Epithelial cell of esophagus (primary cell): ENCODE results near the gene UBE4B.

Source experiments
- DNase-seq: peaks from one replicate; pipeline ENCODE4 v3.0.0; 2010; ENCODE audit warnings: low read depth
- H3K4me3 ChIP-seq: 2 replicates; pipeline ENCODE4 v1.5.1; 2011; ENCODE audit warnings: mild to moderate bottlenecking, low read length, control low read depth
- CTCF ChIP-seq: IDR thresholded peaks from 2 replicates; pipeline ENCODE4 v1.5.1; 2011; ENCODE audit warnings: low read depth, mild to moderate bottlenecking, low read length, control low read depth, inconsistent platforms; ENCODE audit not compliant: insufficient read depth; ENCODE audit errors: missing control alignments

The UBE4B gene

GRCh38 chr1:10160173-10160572, 127.4 kb downstream of the UBE4B start:
- no peak for TF ChIP-seq CTCF
- DNase-seq, result no peak
- no peak overlapping the region for H3K4me3 ChIP-seq

GRCh38 chr1:10160907-10161490, 128.2 kb downstream of the UBE4B start:
- H3K4me3 ChIP-seq, result no peak overlapping the region
- no peak for TF ChIP-seq CTCF
- DNase-seq, result no peak

GRCh38 chr1:10161541-10162290, 129.0 kb downstream of the UBE4B start:
- DNase-seq, result no peak
- TF ChIP-seq CTCF, result no peak
- no peak overlapping the region for H3K4me3 ChIP-seq

GRCh38 chr1:10168912-10169514, 136.3 kb downstream of the UBE4B start:
- no peak for DNase-seq
- no peak for TF ChIP-seq CTCF
- H3K4me3 ChIP-seq, result no peak overlapping the region

GRCh38 chr1:10170239-10170574, 137.4 kb downstream of the UBE4B start:
- DNase-seq, result peak; percentile 64
- TF ChIP-seq CTCF, result no peak
- no peak overlapping the region for H3K4me3 ChIP-seq

- H3K4me3 ChIP-seq, result no peak overlapping the region
- no peak for TF ChIP-seq CTCF
- DNase-seq, result no peak
These were observed 138.5 kb downstream of the UBE4B start for GRCh38 chr1:10171105-10171767.
